ENCODE measurements around the gene CEP57L1. TPM values are rescaled to one million over a fixed set of nuclear protein-coding genes. Genes with fewer than 3 reads are reported as not detected.

Gene CEP57L1
- total RNA-seq, 4 donors from 2014 or later: 10.3 to 18.8 (median 13.8) TPM

DNA sequence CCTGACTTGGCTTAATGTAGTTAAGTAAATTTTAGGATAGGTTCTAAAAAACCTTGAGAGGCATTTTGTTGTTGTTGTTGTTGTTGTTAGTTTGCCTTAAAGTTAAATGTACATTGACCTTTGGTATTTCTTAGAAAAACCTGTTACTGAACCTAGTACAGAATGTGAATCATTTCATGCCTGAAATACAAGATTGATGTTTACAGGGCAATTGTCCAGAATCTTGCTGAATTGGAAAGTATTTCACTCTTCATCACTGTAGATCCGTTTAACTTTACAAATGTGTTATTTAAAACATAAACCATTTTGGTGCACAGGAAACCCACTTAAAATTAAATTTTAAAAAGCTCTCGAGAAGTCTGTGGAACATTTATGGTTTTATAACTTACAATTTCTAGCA is 75.0 kb downstream of the CEP57L1 start:
- H3K27me3 ChIP-seq: no peaks in the 10 kb centered on the region
- no peaks in the 10 kb centered on the region for H3K36me3 ChIP-seq
- no peak for DNase-seq (ENCODE audit: low spot score in 2 of 2)
- H3K4me3 ChIP-seq: no peak overlapping the region
- no peak overlapping the region for H3K27ac ChIP-seq
- H3K9me3 ChIP-seq: no peaks in the 10 kb centered on the region
- TF ChIP-seq EP300 (IDR thresholded peaks at IDR 0.05) (no peak), POLR2A (IDR thresholded peaks at IDR 0.05) (no peak), CTCF (IDR thresholded peaks at IDR 0.05) (no peak), POLR2AphosphoS5 (IDR thresholded peaks at IDR 0.05) (no peak)
- WGBS: 44% methylated on average over 2 of the region's 2 CpGs
- H3K4me1 ChIP-seq: peaks cover 6% of the 10 kb centered on the region

DNA sequence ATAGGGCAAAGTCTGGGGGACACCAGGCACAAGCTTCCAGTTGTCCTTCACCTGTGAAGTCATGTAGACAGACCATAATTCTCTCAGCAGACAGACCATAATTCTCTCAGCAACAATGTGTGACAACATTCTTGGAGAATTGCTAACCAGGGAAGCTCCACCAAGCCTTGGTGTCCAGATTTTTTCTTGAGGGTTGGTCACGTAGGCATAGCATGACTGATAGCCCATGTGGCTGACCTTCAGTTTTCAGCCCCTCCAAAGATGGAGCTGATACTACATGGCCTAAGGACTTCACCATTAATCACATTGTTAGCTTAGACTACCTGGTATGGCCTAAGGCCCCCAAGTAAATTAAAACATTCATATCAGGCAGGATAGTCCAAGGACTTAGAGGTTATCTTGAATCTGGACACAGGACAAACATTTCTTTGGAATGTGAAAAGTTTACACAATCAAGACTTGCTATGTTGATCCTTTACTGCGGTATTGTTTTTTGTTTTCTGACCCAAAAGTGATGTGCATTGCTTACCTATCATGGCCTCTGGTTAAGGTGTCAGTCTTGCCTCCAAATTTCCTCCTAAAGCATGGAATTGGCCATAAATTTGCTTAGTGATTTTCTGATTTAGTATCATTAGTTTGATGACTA is 76.9 kb downstream of the CEP57L1 start:
- TF ChIP-seq POLR2AphosphoS5 (IDR thresholded peaks at IDR 0.05) (no peak), POLR2A (IDR thresholded peaks at IDR 0.05) (no peak), CTCF (IDR thresholded peaks at IDR 0.05) (no peak), EP300 (IDR thresholded peaks at IDR 0.05) (no peak)
- no peak overlapping the region for H3K27ac ChIP-seq
- no peaks in the 10 kb centered on the region for H3K27me3 ChIP-seq
- DNase-seq (ENCODE audit: low spot score in 2 of 2): no peak
- no peaks in the 10 kb centered on the region for H3K36me3 ChIP-seq
- no peaks in the 10 kb centered on the region for H3K9me3 ChIP-seq
- no peak overlapping the region for H3K4me3 ChIP-seq
- 85% methylated on average over 2 of the region's 2 CpGs for WGBS
- H3K4me1 ChIP-seq: no peaks in the 10 kb centered on the region

DNA sequence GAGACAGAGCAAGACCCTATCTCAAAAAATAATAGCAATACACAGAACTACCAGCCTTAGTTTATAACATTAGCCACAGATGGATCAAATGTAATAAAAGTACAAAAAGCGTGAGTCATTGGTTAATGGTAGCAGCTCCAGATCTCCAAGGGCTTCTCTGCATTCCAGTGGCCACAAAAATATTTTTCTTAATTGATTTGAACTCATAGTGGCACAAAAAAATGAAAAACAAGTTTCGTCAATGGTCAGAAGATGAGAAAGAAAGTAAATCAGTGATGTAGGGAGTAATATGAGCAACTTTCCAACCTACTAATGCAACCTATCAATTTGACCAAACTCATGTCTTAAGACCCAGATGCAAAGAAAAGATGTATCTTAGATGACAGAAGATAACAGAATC is 79.6 kb downstream of the CEP57L1 start:
- no peak overlapping the region for H3K27ac ChIP-seq
- no peak for TF ChIP-seq CTCF (IDR thresholded peaks at IDR 0.05)
- TF ChIP-seq EP300 (IDR thresholded peaks at IDR 0.05): no peak

GRCh38 chr6:109178921-109179320 is 83.6 kb downstream of the CEP57L1 start:
- DNase-seq (ENCODE audit: low spot score in 2 of 2): no peak
- H3K4me3 ChIP-seq: no peak overlapping the region
- H3K27ac ChIP-seq: no peak overlapping the region
- 0% methylated on average over 1 of the region's 1 CpG for WGBS
- no peaks in the 10 kb centered on the region for H3K36me3 ChIP-seq
- no peaks in the 10 kb centered on the region for H3K9me3 ChIP-seq
- TF ChIP-seq POLR2AphosphoS5 (IDR thresholded peaks at IDR 0.05) (no peak), CTCF (IDR thresholded peaks at IDR 0.05) (no peak), EP300 (IDR thresholded peaks at IDR 0.05) (no peak), POLR2A (IDR thresholded peaks at IDR 0.05) (no peak)
- peaks cover 8% of the 10 kb centered on the region for H3K4me1 ChIP-seq
- no peaks in the 10 kb centered on the region for H3K27me3 ChIP-seq

More for the DNA sequence above, 79.6 kb downstream of the CEP57L1 start:
- DNase-seq (ENCODE audit: low spot score in 2 of 2): no peak
- no peaks in the 10 kb centered on the region for H3K4me1 ChIP-seq
- no peaks in the 10 kb centered on the region for H3K36me3 ChIP-seq
- H3K4me3 ChIP-seq: no peak overlapping the region
- no peaks in the 10 kb centered on the region for H3K9me3 ChIP-seq
- WGBS: 73% methylated on average over 2 of the region's 2 CpGs
- H3K27me3 ChIP-seq: no peaks in the 10 kb centered on the region

DNA sequence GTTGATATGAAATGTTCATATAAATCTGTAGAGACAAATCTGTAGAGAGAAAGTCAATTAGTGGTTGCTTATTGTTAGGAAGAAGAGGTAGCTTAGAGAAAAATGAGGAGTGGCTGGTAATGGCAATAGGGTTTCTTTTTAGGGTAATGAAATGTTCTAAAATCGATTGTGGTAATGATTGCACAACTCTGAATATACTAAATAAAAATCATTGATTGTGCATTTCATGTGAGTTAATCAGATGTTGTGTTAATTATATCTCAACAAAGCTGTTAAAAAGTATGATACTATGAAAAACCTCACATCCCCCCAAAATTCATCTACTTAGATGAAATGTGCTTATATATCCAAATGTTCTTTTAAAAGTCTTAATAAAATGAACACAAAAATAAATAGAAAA is 84.2 kb downstream of the CEP57L1 start:
- Histone ChIP-seq H3K36me3 (no peaks in the 10 kb centered on the region), H3K27me3 (no peaks in the 10 kb centered on the region), H3K4me3 (no peak overlapping the region), H3K4me1 (peaks cover 8% of the 10 kb centered on the region), H3K27ac (no peak overlapping the region), H3K9me3 (no peaks in the 10 kb centered on the region)
- TF ChIP-seq POLR2AphosphoS5 (IDR thresholded peaks at IDR 0.05): no peak
- TF ChIP-seq EP300 (IDR thresholded peaks at IDR 0.05): no peak
- no peak for TF ChIP-seq POLR2A (IDR thresholded peaks at IDR 0.05)
- TF ChIP-seq CTCF (IDR thresholded peaks at IDR 0.05): no peak
- no peak for DNase-seq (ENCODE audit: low spot score in 2 of 2)
- 56% methylated on average over 1 of the region's 1 CpG for WGBS

Data from suprapubic skin (tissue), 4 donors.